Ectodermal cell (in vitro differentiated cells): ENCODE data around the gene MALRD1.

Experiments
- H3K27ac ChIP-seq: 2 replicates; pipeline ENCODE4 v1.7.0; 2013; ENCODE audit warnings: mild to moderate bottlenecking, low read depth, low read length; ENCODE audit not compliant: insufficient read depth, poor library complexity, severe bottlenecking
- H3K27me3 ChIP-seq: 2 replicates; pipeline ENCODE4 v1.7.0; 2013; ENCODE audit warnings: mild to moderate bottlenecking, low read length; ENCODE audit not compliant: insufficient read depth, control insufficient read depth, poor library complexity, severe bottlenecking
- H3K36me3 ChIP-seq: one replicate; pipeline ENCODE4 v1.7.0; 2013; ENCODE audit warnings: low read length; ENCODE audit not compliant: control insufficient read depth, insufficient read depth
- H3K4me1 ChIP-seq: one replicate; pipeline ENCODE4 v1.7.0; 2013; ENCODE audit warnings: low read length; ENCODE audit not compliant: control insufficient read depth, insufficient read depth
- H3K4me3 ChIP-seq: 2 replicates; pipeline ENCODE4 v1.7.0; 2013; ENCODE audit warnings: low read depth, low read length, control low read depth; ENCODE audit not compliant: insufficient read depth
- H3K9me3 ChIP-seq: 2 replicates; pipeline ENCODE4 v1.7.0; 2013; ENCODE audit warnings: mild to moderate bottlenecking, low read length, moderate library complexity; ENCODE audit not compliant: control insufficient read depth
- WGBS, 2 experiments: methylation state at CpG; one replicate each; pipeline ENCODE4 v1.1.7; 2013; ENCODE audit warnings: missing lambda C conversion rate in 2 of 2; 5-methylcytosine and 5-hydroxymethylcytosine counted together

MALRD1 gene

DNA sequence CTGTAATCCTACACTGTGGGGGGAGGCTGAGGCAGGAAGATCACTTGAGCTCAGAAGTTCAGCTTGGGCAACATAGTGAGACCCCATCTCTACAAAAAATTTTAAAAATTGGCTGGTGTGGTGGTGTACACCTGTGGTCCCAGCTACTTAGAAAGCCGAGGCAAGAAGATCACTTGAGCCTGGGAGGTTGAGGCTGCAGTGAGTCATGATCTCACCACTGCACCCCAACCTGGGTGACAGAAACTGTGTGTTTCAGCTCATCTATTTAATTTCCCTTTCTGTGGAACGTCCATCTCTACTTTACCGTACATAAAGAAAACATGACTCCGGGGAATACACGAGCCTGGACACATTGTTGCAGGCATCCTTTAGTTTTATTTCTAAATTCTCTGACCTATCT, 413.0 kb downstream of the MALRD1 start:
- Histone ChIP-seq H3K36me3 (no peaks in the 10 kb centered on the region), H3K4me3 (no peak overlapping the region), H3K4me1 (no peaks in the 10 kb centered on the region), H3K27me3 (no peaks in the 10 kb centered on the region), H3K27ac (no peak overlapping the region), H3K9me3 (no peaks in the 10 kb centered on the region)
- 95 to 96% methylated on average over 5 of the region's 5 CpGs for WGBS, 2 experiments

DNA sequence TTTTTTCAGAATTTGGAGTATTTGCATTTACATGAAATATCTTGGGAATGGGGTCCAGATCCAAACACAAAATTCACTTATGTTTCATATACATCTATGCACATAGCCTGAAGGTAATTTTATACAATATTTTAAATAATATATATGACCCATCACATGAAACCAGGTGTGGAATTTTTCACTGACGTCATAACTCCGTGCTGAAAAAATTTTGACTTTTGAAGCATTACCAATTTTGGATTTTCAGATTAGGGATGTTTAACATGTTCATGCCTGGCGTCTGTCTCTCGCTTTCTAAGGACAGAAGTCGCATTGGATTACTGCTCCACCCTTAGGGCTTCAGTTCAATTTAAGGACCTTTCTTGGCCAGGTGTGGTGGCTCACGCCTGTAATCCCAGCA, 418.1 kb downstream of the MALRD1 start:
- 91 to 96% methylated on average over 6 of the region's 6 CpGs for WGBS, 2 experiments

DNA sequence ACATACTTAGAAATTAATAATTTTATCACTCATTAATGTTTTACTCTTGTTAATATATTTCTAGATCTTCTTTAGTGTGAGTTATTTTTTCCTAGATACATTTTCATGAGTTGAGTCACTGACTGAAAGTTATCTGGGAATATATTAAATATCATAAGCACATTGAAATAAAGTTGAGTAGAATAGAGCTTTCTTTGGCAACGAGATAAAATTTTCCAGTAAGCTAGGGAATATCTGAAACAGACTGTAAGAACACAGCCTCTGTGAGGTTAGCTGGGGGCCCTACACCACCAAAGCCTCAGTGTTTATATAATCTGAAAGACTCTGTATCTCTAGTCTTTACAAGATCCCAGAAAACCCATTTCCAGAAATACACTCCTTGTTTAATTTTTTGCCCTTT, 419.8 kb downstream of the MALRD1 start:
- H3K4me1 ChIP-seq = no peaks in the 10 kb centered on the region
- H3K4me3 ChIP-seq = no peak overlapping the region
- H3K27me3 ChIP-seq = no peaks in the 10 kb centered on the region
- no peaks in the 10 kb centered on the region for H3K9me3 ChIP-seq
- H3K27ac ChIP-seq = no peak overlapping the region
- no peaks in the 10 kb centered on the region for H3K36me3 ChIP-seq
- 93 to 100% methylated on average over 1 of the region's 1 CpG for WGBS, 2 experiments

More for the DNA sequence above, 418.1 kb downstream of the MALRD1 start:
- no peak overlapping the region for H3K4me3 ChIP-seq
- no peaks in the 10 kb centered on the region for H3K36me3 ChIP-seq
- no peaks in the 10 kb centered on the region for H3K27me3 ChIP-seq
- no peak overlapping the region for H3K27ac ChIP-seq
- no peaks in the 10 kb centered on the region for H3K4me1 ChIP-seq
- no peaks in the 10 kb centered on the region for H3K9me3 ChIP-seq

DNA sequence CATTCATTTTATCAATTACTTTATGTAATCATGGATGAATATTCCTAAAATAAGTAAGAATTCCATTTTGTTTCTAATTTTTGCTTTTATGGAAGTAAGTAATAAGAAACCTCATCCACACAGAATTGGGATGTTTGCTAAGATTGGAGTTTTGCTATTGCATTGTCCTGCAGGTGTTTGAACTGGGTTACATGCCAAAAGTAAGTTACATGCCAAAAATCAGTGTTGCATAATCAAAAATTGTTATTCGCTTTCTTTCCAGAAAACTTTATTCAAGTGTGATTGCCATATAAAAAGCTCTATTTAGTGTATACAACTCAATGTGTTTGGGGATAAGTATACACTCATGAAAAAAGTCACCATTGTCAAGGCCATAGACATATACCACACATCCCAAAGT, 420.9 kb downstream of the MALRD1 start:
- Histone ChIP-seq H3K4me1 (no peaks in the 10 kb centered on the region), H3K9me3 (no peaks in the 10 kb centered on the region), H3K4me3 (no peak overlapping the region), H3K36me3 (no peaks in the 10 kb centered on the region), H3K27me3 (no peaks in the 10 kb centered on the region), H3K27ac (no peak overlapping the region)
- no CpG with 5 or more reads among the region's 1 CpG for WGBS, 2 experiments

DNA sequence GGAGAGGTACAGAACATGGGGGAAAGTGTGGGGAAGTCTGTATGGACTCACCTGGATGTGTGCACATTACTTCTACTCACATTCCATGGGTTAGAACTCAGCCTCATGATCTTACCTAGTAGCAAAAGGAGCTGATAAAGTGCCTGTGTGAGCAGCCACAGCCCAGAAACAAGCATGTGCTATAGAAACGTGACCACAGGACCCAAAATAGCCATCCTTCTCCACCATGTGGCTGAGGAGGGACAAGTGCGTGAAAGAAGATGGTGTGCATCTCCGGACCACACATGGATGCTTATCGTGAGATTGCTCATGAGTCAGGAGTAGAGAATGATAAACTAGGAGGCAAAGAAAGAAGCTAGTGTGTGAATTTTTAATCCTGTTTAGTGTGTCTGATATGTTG, 431.3 kb downstream of the MALRD1 start:
- Histone ChIP-seq H3K27ac (no peak overlapping the region), H3K36me3 (no peaks in the 10 kb centered on the region), H3K4me3 (no peak overlapping the region), H3K4me1 (no peaks in the 10 kb centered on the region), H3K9me3 (no peaks in the 10 kb centered on the region), H3K27me3 (no peaks in the 10 kb centered on the region)
- WGBS, 2 experiments = 70 to 81% methylated on average over 4 of the region's 4 CpGs

DNA sequence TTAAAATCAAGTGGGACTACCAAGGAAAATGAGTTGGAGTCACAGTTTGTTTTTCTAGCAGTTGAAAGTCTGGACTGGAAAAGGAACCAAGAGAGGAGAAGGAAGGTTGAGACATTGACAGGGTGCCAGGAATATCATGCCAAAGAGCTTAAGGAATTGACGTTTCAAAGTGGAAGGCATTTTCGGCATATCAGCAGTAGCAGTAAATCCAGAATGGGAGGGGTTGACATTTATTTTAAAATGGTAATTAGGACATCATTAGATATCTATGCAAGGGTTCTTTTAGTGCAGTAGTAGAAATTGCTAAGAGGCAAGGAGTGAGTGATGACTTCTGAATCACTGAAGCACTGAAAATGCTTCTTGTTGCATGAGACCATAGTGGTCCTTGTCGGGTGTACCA, 431.8 kb downstream of the MALRD1 start:
- H3K36me3 ChIP-seq = no peaks in the 10 kb centered on the region
- WGBS, 2 experiments = 87 to 96% methylated on average over 3 of the region's 3 CpGs
- H3K4me3 ChIP-seq = no peak overlapping the region
- no peak overlapping the region for H3K27ac ChIP-seq
- H3K27me3 ChIP-seq = no peaks in the 10 kb centered on the region
- H3K4me1 ChIP-seq = no peaks in the 10 kb centered on the region
- H3K9me3 ChIP-seq = no peaks in the 10 kb centered on the region

DNA sequence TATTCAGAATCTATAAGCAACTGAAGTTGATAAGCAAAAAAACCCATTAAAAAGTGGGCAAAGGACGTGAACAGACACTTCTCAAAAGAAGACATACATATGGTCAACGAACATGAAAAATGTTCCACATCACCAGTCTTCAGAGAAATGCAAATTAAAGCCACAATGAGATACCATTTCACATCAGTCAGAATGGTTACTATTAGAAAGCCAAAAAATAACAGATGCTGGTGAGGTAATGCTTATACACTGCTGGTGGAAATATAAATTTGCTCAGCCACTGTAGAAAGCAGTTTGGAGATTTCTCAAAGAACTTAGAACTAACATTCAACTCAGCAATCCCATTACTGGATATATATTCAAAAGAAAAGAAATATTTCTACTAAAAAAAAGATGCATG, 434.8 kb downstream of the MALRD1 start:
- no peaks in the 10 kb centered on the region for H3K4me1 ChIP-seq
- no peaks in the 10 kb centered on the region for H3K36me3 ChIP-seq
- H3K4me3 ChIP-seq = no peak overlapping the region
- no peak overlapping the region for H3K27ac ChIP-seq
- 80 to 88% methylated on average over 2 of the region's 2 CpGs for WGBS, 2 experiments
- no peaks in the 10 kb centered on the region for H3K27me3 ChIP-seq
- H3K9me3 ChIP-seq = no peaks in the 10 kb centered on the region

DNA sequence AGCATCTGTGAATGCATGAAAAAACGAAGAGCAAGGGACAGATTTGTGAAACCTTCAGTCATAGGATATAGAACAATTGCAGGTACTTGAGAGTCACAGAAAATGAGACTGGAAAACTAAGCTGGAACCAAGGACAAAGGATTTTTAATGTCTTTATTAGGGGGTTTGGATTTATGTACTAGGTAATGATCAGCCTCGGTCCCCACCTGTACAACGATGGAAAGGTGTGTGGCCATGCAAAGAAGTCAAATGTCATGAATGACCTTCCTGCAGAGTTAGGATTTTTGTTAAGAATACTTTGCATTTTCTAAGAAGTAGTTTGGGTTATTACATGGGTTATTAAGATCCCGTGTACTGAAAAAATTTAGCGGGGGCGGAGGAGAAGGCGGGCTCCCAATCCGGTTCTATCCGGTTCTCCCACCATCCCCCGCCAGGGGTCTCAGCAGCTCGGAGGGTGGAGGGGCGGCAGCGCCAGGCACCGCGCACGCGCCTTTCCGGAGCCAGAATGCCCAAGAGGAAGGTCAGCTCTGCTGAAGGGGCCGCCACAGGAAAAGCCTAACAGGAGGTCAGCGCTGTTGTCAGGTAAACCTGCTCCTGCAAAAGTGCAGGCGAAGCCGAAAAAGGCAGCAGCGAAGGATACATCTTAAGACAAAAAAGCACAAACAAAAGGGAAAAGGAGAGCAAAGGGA, 440.1 kb downstream of the MALRD1 start:
- Histone ChIP-seq H3K9me3 (no peaks in the 10 kb centered on the region), H3K36me3 (no peaks in the 10 kb centered on the region), H3K27ac (no peak overlapping the region), H3K4me1 (no peaks in the 10 kb centered on the region), H3K27me3 (no peaks in the 10 kb centered on the region), H3K4me3 (no peak overlapping the region)
- 89 to 91% methylated on average over 23 of the region's 23 CpGs for WGBS, 2 experiments

DNA sequence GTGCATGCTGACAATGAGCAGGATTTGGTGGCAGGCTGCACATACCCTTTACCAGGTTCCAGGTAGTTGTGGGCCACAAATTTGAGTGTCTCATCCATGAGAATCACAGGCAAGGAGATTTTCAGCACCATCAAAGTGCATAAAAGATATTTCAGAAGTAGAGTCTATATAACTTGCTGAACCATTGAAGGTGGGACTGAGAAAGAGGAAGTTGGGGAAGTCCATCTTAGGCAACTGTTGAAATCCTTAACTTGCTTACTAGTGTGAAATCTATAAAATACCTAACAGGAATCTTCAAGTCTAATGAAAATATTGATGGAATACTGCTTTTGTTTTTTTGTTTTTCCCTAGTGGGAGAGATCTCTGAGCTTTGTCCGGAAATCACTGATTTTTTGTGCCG, 442.6 kb downstream of the MALRD1 start:
- Histone ChIP-seq H3K4me3 (no peak overlapping the region), H3K9me3 (no peaks in the 10 kb centered on the region), H3K36me3 (no peaks in the 10 kb centered on the region), H3K27me3 (no peaks in the 10 kb centered on the region), H3K27ac (no peak overlapping the region), H3K4me1 (no peaks in the 10 kb centered on the region)
- WGBS, 2 experiments = 97 to 98% methylated on average over 2 of the region's 2 CpGs

DNA sequence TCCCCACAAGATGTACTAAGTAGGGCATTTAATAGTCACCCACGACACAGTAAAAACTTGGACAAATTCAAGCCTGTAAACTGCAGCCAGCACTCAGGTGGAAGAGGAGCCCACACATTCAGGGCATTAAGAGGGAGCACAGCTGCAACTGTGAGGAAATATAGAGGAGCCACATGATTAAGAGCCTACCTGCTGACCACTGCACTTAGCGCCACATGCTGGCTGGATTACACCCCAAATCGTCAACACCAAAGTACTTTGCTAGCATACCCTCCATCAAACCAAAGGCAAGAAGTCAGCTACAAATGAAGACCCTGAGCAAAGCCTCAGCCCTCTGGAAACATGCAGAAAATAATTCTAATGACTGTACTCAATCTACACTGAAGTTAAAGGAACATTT, 445.3 kb downstream of the MALRD1 start:
- no peaks in the 10 kb centered on the region for H3K36me3 ChIP-seq
- no peaks in the 10 kb centered on the region for H3K4me1 ChIP-seq
- H3K9me3 ChIP-seq = no peaks in the 10 kb centered on the region
- 93 to 95% methylated on average over 3 of the region's 3 CpGs for WGBS, 2 experiments
- H3K27me3 ChIP-seq = no peaks in the 10 kb centered on the region
- no peak overlapping the region for H3K27ac ChIP-seq
- H3K4me3 ChIP-seq = no peak overlapping the region

DNA sequence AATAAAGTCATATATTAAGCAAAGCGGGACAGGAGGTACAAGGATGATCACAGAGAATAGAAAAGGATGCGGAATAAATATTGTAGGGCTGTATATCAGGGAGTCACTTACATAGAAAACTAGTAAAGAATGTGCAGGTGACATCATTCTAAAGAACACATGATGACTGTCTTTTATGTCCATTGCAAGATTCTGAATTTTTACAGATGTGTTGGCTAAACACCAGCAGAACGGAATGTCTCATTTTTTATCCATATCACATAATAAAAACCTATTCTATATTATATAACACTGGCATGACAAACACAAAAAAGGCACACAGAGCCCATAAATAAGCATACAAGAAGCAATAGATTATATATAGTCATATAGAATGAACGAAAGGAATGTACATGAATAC, 448.4 kb downstream of the MALRD1 start:
- no peaks in the 10 kb centered on the region for H3K4me1 ChIP-seq
- 96 to 98% methylated on average over 3 to 4 of the region's 4 CpGs for WGBS, 2 experiments
- no peak overlapping the region for H3K4me3 ChIP-seq
- no peak overlapping the region for H3K27ac ChIP-seq
- no peaks in the 10 kb centered on the region for H3K27me3 ChIP-seq
- H3K36me3 ChIP-seq = no peaks in the 10 kb centered on the region
- no peaks in the 10 kb centered on the region for H3K9me3 ChIP-seq
